Mucosa of descending colon (tissue), 3 donors: ENCODE data around the gene C8G. TPM values are rescaled to one million over a fixed set of nuclear protein-coding genes. Genes with fewer than 3 reads are reported as not detected.

ENCODE experiments used
- ATAC-seq: fragments of 200-7000 bp; cut with Tn5 transposase; one replicate; pipeline ENCODE4 v1.9.1; 2020; ENCODE audit warnings: mild to moderate bottlenecking, moderate library complexity
- DNase-seq, 3 donors: peaks; one replicate each; pipeline ENCODE4 v3.0.0-alpha.2; 2020
- H3K36me3 ChIP-seq: fragments of 200-600 bp; one replicate; pipeline ENCODE4 v1.8.0; 2021; ENCODE audit warnings: low read depth, mild to moderate bottlenecking
- H3K4me1 ChIP-seq: fragments of 200-600 bp; one replicate; pipeline ENCODE4 v1.8.0; 2021; ENCODE audit warnings: low read depth, mild to moderate bottlenecking
- H3K4me3 ChIP-seq: fragments of 200-600 bp; one replicate; pipeline ENCODE4 v1.8.0; 2021; ENCODE audit warnings: mild to moderate bottlenecking
- H3K9me3 ChIP-seq: fragments of 200-600 bp; one replicate; pipeline ENCODE4 v1.8.0; 2021; ENCODE audit warnings: mild to moderate bottlenecking
- intact Hi-C, 2 donors: fragments of 100-400 bp; cut with DNase I in 1 of 2; cut with micrococcal nuclease in 1 of 2; formaldehyde crosslinking; loops; one replicate each; pipeline versions ENCODE4 v1.11.0 to v1.11.1; 2022; cut with DNase I, micrococcal nuclease
- total RNA-seq, 3 donors: library from RNA; stranded (reverse); fragmentation: NEBNext Ultra II Directional in 2 of 3; extraction: Animal tissue kit (Norgen Biotek cat#: 25700) in 2 of 3; gene quantifications; one replicate each; pipeline versions ENCODE4 v1.2.1 to v1.2.4, GENCODE V29; 2021 to 2023
- TF ChIP-seq, protein P1 (sequence below): fragments of 200-600 bp; IDR thresholded peaks from one replicate; pipeline ENCODE4 v1.8.0; 2022; ENCODE audit warnings: antibody characterized with exemption, mild to moderate bottlenecking
- donor health status: DM: no; HTN: no; CAD: no; lungs with moderate emphysema.
- donor health status: DM: no; HTN: no; CAD: no.
- donor health status: DM: no; HTN: yes; CAD: no.

C8G gene
- total RNA-seq, 3 donors from 2014 or later: 3.2 to 15.4 (median 10.4) TPM

DNA sequence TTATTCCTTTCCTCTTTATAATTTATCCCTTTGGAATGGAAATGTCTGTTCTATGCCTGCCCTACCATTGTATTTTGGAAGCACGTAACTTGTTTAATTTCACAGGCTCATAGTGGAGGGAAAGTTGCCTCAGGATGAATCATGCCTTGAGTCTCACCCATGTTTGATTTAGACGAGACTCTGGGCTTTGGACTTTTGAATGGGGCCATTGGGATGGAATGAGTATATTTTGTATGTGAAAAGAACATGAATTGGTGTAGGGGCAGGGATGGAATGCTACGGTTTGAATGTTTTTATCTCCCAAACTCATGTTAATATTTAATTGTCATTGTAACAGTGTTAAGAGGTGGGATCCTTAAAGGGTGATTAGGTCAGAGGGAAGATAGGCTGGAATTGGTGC lies 10.8 kb upstream of the C8G start:
- TF ChIP-seq, protein P1, sequence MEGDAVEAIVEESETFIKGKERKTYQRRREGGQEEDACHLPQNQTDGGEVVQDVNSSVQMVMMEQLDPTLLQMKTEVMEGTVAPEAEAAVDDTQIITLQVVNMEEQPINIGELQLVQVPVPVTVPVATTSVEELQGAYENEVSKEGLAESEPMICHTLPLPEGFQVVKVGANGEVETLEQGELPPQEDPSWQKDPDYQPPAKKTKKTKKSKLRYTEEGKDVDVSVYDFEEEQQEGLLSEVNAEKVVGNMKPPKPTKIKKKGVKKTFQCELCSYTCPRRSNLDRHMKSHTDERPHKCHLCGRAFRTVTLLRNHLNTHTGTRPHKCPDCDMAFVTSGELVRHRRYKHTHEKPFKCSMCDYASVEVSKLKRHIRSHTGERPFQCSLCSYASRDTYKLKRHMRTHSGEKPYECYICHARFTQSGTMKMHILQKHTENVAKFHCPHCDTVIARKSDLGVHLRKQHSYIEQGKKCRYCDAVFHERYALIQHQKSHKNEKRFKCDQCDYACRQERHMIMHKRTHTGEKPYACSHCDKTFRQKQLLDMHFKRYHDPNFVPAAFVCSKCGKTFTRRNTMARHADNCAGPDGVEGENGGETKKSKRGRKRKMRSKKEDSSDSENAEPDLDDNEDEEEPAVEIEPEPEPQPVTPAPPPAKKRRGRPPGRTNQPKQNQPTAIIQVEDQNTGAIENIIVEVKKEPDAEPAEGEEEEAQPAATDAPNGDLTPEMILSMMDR: no peak
- Histone ChIP-seq H3K4me3 (no peak overlapping the region), H3K36me3 (no peaks in the 10 kb centered on the region), H3K4me1 (peaks cover 8% of the 10 kb centered on the region), H3K9me3 (no peaks in the 10 kb centered on the region)
- ATAC-seq (no peak), DNase-seq (no peak)
- intact Hi-C loops: no loop called here

DNA sequence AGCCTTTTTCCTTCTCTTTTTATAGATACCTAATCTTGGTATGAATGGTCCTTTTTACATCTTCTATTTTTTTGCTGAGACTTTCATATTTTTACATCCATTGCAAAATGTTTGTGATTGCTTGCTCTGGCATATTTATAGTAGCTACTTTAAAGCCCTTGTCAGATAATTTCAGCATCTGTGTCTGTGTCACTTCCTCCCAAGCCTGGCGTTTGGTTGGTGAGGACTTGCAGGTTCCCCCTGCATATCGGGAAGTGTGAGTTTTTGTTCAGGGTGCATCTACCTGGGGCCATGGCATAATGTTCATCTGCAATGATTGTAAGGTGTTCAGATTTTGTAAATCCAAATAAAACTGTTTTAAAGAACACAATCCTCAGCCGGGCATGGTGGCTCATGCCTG lies 9.4 kb upstream of the C8G start:
- Histone ChIP-seq H3K4me3 (no peak overlapping the region), H3K9me3 (no peaks in the 10 kb centered on the region), H3K36me3 (peaks cover 4% of the 10 kb centered on the region), H3K4me1 (peaks cover 8% of the 10 kb centered on the region)
- DNase-seq: no peak
- TF ChIP-seq, protein P1: no peak
- no peak for ATAC-seq
- intact Hi-C loops: no loop called here

DNA sequence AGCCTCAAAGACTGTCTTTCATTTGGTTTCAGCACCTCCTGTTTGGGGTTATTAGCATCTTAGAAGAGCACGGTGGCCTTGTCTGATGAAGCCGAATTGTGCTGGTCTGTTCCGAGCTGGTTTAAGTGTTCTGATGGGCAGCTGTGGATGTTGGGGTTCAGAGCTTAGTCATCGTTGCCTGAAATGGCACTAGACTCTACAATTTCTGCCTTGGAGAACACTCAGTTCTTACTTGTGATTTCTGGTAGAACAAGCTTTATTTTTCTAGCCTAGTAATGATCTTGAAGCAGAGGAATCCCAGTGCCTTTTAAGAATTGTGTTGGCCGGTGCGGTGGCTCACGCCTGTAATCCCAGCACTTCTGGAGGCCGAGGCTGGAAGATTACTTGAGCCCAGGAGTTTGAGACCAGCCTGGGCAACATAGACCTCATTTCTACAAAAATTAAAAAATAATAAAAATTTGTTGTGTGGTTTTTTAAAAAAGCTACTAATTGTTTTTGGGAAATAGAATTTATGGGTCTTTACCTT lies 8.3 kb upstream of the C8G start:
- ATAC-seq (no peak), DNase-seq (no peak)
- TF ChIP-seq, protein P1: no peak
- intact Hi-C loops: no loop called here
- H3K4me1 ChIP-seq: no peaks in the 10 kb centered on the region
- H3K4me3 ChIP-seq: no peak overlapping the region
- H3K36me3 ChIP-seq: peaks cover 12% of the 10 kb centered on the region
- no peaks in the 10 kb centered on the region for H3K9me3 ChIP-seq

DNA sequence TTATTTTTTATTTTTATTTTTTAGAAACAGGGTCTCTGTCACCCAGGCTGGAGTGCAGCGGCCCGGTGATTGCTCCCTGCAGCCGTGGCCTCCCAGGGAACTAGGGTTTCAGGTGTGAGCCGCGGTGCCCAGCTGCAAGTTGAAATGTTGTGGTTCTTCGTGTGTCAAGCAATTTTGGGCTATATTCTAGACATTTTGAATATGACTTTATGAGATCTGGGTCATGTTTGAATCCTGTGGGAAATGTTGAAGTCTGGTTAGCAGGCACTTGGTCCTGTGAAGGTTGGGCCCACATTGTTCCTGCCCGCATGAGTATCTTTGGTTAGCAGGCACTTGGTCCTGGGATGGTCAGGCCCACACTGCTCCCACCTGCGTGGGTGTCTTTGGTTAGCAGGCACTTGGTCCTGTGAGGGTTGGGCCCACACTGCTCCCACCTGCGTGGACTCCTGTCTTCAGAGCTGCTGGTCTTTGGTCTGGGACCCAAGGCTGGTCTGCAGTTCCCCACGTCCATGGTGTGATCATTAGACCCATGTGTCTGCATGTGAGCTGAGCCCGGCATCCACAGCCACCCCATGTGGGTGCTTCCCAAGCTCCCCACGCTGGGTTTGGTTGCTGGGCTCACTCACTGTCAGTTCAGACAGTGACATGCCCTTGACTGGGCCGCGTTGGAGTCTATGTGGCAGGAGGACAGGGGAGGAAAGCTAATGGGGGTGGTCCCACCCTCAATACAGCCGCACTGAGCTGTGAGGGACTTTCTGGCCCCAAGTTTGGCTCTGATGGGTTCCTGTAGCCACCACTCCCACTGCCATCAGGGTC lies 7.6 kb upstream of the C8G start:
- peaks cover 19% of the 10 kb centered on the region for H3K36me3 ChIP-seq
- no peaks in the 10 kb centered on the region for H3K9me3 ChIP-seq
- H3K4me1 ChIP-seq: no peaks in the 10 kb centered on the region
- TF ChIP-seq, protein P1: no peak
- H3K4me3 ChIP-seq: no peak overlapping the region
- DNase-seq (no peak), ATAC-seq (no peak)
- intact Hi-C loops: no loop called here

DNA sequence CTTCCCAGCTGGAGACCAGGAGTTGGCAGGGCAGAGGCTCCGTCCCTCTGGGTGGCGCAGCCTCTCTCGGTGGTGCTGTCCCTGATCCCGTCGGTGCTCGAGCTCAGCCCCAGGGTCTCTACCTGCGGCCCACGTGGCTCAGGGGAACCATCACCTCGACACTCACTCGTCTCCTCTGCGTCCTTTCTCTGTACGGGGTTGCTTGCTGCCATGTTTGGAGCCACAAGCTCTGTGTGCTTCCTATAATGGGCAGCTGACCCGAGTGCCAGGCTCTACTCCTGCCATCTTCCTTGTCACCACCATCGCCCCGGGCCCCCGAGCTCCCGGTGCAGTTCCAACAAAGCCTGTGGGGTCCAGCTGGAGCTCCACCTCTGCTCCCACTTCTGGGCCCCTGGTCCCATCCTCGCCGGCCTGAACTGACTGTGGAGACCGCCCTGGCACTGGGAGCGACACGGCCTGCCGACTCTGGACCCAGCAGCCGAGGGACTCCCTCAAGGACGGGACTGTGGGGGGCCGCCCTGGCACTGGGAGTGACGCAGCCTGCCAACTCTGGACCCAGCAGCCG lies 5.5 kb upstream of the C8G start:
- Histone ChIP-seq H3K9me3 (no peaks in the 10 kb centered on the region), H3K36me3 (peaks cover 20% of the 10 kb centered on the region), H3K4me1 (peaks cover 11% of the 10 kb centered on the region), H3K4me3 (no peak overlapping the region)
- DNase-seq (peak in 1 of 3 donors; percentile 51), ATAC-seq (no peak)
- intact Hi-C loops: no loop called here
- TF ChIP-seq, protein P1: no peak
